Renal cortical epithelial cell (primary cell): ENCODE measurements around the gene CACNB1. TPM values are rescaled to one million over a fixed set of nuclear protein-coding genes. Genes with fewer than 3 reads are reported as not detected.

Experiments
- DNase-seq: peaks from one replicate; pipeline ENCODE4 v3.0.0-alpha.2; 2011; ENCODE audit warnings: low read depth
- total RNA-seq: library from RNA; depleted of rRNA; stranded (reverse); fragments of >200 nt; gene quantifications from 2 replicates; pipeline ENCODE4 v1.2.3, GENCODE V29; 2014

The CACNB1 gene
- total RNA-seq, 1 donor from 2014 or later: 4.3 TPM

- no peak for DNase-seq
Observed at GRCh38 chr17:39123627-39124026, 73.8 kb downstream of the CACNB1 start.

Other genes starting within 250 kb of the CACNB1 start
- gene FBXO47, start 230.3 kb downstream of the CACNB1 start, total RNA-seq: not detected in 2 replicates
- gene PLXDC1, start 46.0 kb downstream of the CACNB1 start, total RNA-seq: not detected in 2 replicates
- gene ARL5C, start 31.5 kb downstream of the CACNB1 start, total RNA-seq: not detected in 2 replicates
- gene RPL19, start 2.6 kb upstream of the CACNB1 start, total RNA-seq: 1,714 and 1,811 TPM in 2 replicates
- gene STAC2, start 28.3 kb upstream of the CACNB1 start, total RNA-seq: 44.7 TPM in 1 of 2 replicates, not detected in the other
- gene FBXL20, start 204.0 kb upstream of the CACNB1 start, total RNA-seq: 14.1 and 24.2 TPM in 2 replicates